MCF 10A (cell line): ENCODE measurements around the gene SYT14. TPM values are rescaled to one million over a fixed set of nuclear protein-coding genes. Genes with fewer than 3 reads are reported as not detected.
"Not testable (repeated sequence)": the region's sequence is repeated elsewhere in the genome, so short reads cannot be mapped to it uniquely, and the experiment has no call there.

Experiments used
- Bru-seq: library from RNA; stranded (reverse); fragments of 400-500 nt; gene quantifications from one replicate; lab custom pipeline; 2021; lab: Mats Ljungman, UMichigan
- BruChase-seq, 2 experiments: library from RNA; stranded (reverse); fragments of 400-500 nt; gene quantifications; one replicate each; lab custom pipeline; 2021; lab: Mats Ljungman, UMichigan
- BruUV-seq: library from RNA; stranded (reverse); fragments of 400-500 nt; replicated peaks from 2 replicates; lab custom pipeline; 2021; lab: Mats Ljungman, UMichigan
- CTCF ChIA-PET: fragments of 300-600 bp; sonication (Branson Sonifier 250); formaldehyde crosslinking; extraction: SDS; loops from one replicate; lab custom pipeline; 2021; ENCODE audit warnings: antibody characterized with exemption, inconsistent platforms; lab: Yijun Ruan, JAX
- POLR2A ChIA-PET: fragments of 300-600, 350-650 bp; sonication (Branson Sonifier 250); formaldehyde crosslinking; extraction: SDS; loops from one replicate; lab custom pipeline; 2020; ENCODE audit warnings: antibody characterized with exemption, inconsistent platforms; lab: Yijun Ruan, JAX
- DNase-seq: peaks from one replicate; pipeline ENCODE4 v3.0.0-alpha.2; 2018; ENCODE audit not compliant: unreplicated experiment
- H3K27ac Mint-ChIP-seq: one replicate; pipeline ENCODE4 v1.8.0; 2022; ENCODE audit warnings: mild to moderate bottlenecking, low read depth, mixed read lengths; ENCODE audit not compliant: unreplicated experiment
- H3K27me3 Mint-ChIP-seq: one replicate; pipeline ENCODE4 v1.8.0; 2022; ENCODE audit warnings: mixed read lengths; ENCODE audit not compliant: insufficient read depth, unreplicated experiment
- H3K36me3 Mint-ChIP-seq: one replicate; pipeline ENCODE4 v1.8.0; 2022; ENCODE audit warnings: mild to moderate bottlenecking, moderate library complexity, mixed read lengths; ENCODE audit not compliant: insufficient read depth, unreplicated experiment
- H3K4me1 Mint-ChIP-seq: one replicate; pipeline ENCODE4 v1.8.0; 2022; ENCODE audit warnings: mixed read lengths; ENCODE audit not compliant: insufficient read depth, unreplicated experiment
- H3K4me3 Mint-ChIP-seq: one replicate; pipeline ENCODE4 v1.8.0; 2022; ENCODE audit warnings: mild to moderate bottlenecking, moderate library complexity, mixed read lengths; ENCODE audit not compliant: unreplicated experiment
- H3K9me3 Mint-ChIP-seq: one replicate; pipeline ENCODE4 v1.8.0; 2022; ENCODE audit warnings: mixed read lengths; ENCODE audit not compliant: unreplicated experiment
- intact Hi-C: fragments of 100-400 bp; cut with micrococcal nuclease; formaldehyde crosslinking; loops from 2 replicates; pipeline ENCODE4 v1.14.1; 2022
- long read RNA-seq: library from polyadenylated mRNA; stranded (forward); transcript quantifications from one replicate; pipeline ENCODE4 v2.0.0, GENCODE V29; 2022
- total RNA-seq: library from RNA; stranded (reverse); gene quantifications from 2 replicates; pipeline ENCODE4 v1.2.3, GENCODE V29; 2022
- TF ChIP-seq, protein P1 (sequence below): fragments of 200-600 bp; IDR thresholded peaks from one replicate; pipeline ENCODE4 v1.8.0; 2022; ENCODE audit warnings: antibody characterized with exemption, mild to moderate bottlenecking; ENCODE audit not compliant: unreplicated experiment

Gene SYT14
- 0.79 and 1.4 TPM in 2 replicates for total RNA-seq
- Bru-seq, nascent RNA: percentile 39 among the genes with signal in this experiment
- BruChase-seq, experiment 1, labeled RNA remaining after a 6-hour chase: percentile 40 among the genes with signal in this experiment
- BruChase-seq, experiment 2, labeled RNA remaining after a 2-hour chase: percentile 38 among the genes with signal in this experiment
- long read RNA-seq: 0 reads

DNA sequence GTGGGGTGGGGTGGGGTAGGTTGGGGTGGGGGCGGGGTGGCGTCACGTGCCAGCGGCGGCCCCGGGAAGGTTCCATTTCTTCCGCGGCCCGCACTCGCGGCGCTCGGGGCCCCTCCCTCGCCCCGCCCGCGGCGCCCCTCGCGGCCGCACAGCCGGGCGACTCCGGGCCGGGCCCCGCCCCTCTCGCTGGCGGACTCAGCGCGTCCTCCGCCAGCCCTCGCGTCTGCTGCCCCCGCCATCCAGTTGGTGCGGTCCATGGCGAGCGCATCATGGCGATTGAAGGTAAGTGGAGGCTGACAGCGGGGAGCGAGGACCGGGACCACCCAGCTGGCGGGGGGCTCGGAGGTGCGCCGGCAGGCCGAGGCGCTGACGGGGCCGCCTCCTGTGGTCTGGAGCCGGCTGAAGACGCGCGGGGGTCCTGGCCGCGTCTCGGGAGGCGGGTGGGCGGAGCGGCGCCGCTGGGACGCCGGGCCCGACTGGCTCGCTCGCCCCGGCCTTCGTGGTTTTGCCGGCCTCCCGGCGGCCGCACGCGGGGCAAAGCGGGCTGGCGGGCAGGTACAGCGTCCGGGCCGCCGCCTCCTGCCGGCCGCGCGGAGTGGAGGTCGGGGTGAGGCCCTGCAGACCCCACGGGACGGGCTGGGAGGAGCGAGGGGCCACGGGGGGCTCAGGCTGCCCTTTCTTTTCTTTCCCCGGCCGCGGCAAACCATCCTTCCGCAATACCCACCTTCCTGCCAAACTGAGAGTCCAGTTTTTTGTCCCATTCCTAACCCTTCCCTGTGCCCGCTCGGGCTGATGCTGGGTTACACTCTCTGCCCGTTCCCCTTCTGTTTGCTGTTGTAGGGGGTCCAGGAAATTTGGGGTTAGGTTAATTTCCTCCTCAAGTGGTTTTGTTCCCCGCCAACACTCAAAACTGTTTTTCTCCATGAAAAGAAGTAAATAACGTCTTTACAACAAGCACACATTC is at the start of gene SYT14:
Gene SYT14, plus strand, starts transcription at position 222 of the 964 bp plus-strand sequence. Its CDS starts 48 bp downstream, at position 270.
- peaks cover 5% of the 10 kb centered on the region for H3K27me3 Mint-ChIP-seq
- no TSS peak for BruUV-seq

DNA sequence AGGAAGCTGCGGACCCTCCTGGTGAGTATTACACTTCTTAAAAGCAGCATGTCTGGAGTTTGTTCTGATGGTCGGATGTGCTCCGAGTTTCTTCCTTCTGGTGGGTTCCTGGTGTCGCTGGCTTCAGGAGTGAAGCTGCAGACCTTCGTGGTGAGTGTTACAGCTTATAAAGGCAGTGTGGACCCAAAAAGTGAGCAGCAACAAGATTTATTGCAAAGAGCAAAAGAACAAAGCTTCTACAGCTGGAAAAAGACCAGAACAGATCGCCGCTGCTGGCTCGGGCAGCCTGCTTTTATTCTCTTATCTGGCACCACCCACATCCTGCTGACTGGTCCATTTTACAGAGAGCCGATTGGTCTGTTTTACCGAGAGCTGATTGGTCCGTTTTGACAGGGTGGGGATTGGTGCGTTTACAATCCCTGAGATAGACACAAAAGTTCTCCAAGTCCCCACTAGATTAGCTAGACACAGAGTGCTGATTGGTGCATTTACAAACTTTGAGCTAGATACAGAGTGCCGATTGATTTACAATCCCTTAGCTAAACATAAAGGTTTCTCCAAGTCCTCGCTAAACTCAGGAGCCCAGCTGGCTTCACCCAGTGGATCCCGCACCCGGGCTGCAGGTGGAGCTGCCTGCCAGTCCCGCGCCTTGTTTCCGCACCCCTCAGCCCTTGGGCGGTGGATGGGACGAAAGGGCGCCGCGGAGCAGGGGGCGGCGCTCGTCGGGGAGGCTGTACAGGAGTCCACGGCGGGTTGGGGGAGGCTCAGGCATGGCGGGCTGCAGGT is 49.5 kb upstream of the SYT14 start:
- BruUV-seq, H3K36me3 Mint-ChIP-seq, DNase-seq, H3K9me3 Mint-ChIP-seq, H3K27me3 Mint-ChIP-seq, H3K4me3 Mint-ChIP-seq: not testable (repeated sequence)
- H3K4me1 Mint-ChIP-seq: peaks cover 56% of the 10 kb centered on the region
- intact Hi-C loops: loop anchor here (5.0 kb wide), 1 partner anchor 36 kb away; no protein-coding TSS in a partner anchor
- peak overlapping the region; percentile 11 for H3K27ac Mint-ChIP-seq
- ChIA-PET CTCF (interaction anchor here (0.6 to 6.0 kb wide), 9 partner anchors 12 to 486 kb away, joined by 3 to 66 read pairs (median 6); no protein-coding TSS in a partner anchor), POLR2A (interaction anchor here (8.7 kb wide), 1 partner anchor 17 kb away, joined by 156 read pairs; no protein-coding TSS in a partner anchor)

More for the DNA sequence above, at the start of gene SYT14:
- H3K4me3 Mint-ChIP-seq: peak within 1 kb of the TSS; percentile 68
- H3K9me3 Mint-ChIP-seq: no peaks in the 10 kb centered on the region
- peaks cover 7% of the 10 kb centered on the region for H3K4me1 Mint-ChIP-seq
- POLR2A ChIA-PET: interaction anchor here (0.6 to 1.4 kb wide), 4 partner anchors 16 to 64 kb away, joined by 3 read pairs; no protein-coding TSS in a partner anchor
- intact Hi-C loops: loop anchor here (5.0 kb wide), 1 partner anchor 66 kb away; no protein-coding TSS in a partner anchor
- DNase-seq: no peak
- TF ChIP-seq, protein P1, sequence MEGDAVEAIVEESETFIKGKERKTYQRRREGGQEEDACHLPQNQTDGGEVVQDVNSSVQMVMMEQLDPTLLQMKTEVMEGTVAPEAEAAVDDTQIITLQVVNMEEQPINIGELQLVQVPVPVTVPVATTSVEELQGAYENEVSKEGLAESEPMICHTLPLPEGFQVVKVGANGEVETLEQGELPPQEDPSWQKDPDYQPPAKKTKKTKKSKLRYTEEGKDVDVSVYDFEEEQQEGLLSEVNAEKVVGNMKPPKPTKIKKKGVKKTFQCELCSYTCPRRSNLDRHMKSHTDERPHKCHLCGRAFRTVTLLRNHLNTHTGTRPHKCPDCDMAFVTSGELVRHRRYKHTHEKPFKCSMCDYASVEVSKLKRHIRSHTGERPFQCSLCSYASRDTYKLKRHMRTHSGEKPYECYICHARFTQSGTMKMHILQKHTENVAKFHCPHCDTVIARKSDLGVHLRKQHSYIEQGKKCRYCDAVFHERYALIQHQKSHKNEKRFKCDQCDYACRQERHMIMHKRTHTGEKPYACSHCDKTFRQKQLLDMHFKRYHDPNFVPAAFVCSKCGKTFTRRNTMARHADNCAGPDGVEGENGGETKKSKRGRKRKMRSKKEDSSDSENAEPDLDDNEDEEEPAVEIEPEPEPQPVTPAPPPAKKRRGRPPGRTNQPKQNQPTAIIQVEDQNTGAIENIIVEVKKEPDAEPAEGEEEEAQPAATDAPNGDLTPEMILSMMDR: no peak
- no peaks in the 10 kb centered on the region for H3K36me3 Mint-ChIP-seq
- CTCF ChIA-PET: interaction anchor here (0.7 to 3.3 kb wide), 5 partner anchors 40 to 78 kb away, joined by 3 to 8 read pairs (median 4); no protein-coding TSS in a partner anchor
- H3K27ac Mint-ChIP-seq: no peak within 1 kb of the TSS

GRCh38 chr1:209889077-209889418 is 49.0 kb upstream of the SYT14 start:
- DNase-seq: no peak
- H3K4me1 Mint-ChIP-seq: peaks cover 54% of the 10 kb centered on the region
- BruUV-seq: no TSS peak
- H3K36me3 Mint-ChIP-seq: no peaks in the 10 kb centered on the region
- TF ChIP-seq, protein P1: no peak
- ChIA-PET POLR2A (interaction anchor here (8.7 kb wide), 1 partner anchor 18 kb away, joined by 156 read pairs; no protein-coding TSS in a partner anchor), CTCF (interaction anchor here (0.6 to 6.0 kb wide), 7 partner anchors 12 to 1955 kb away, joined by 3 to 66 read pairs (median 6); no protein-coding TSS in a partner anchor)
- H3K4me3 Mint-ChIP-seq: no peak overlapping the region
- intact Hi-C loops: loop anchor here (5.0 kb wide), 1 partner anchor 37 kb away; no protein-coding TSS in a partner anchor
- H3K9me3 Mint-ChIP-seq: no peaks in the 10 kb centered on the region
- H3K27me3 Mint-ChIP-seq: no peaks in the 10 kb centered on the region
- H3K27ac Mint-ChIP-seq: no peak overlapping the region
